ENCODE measurements around the gene ADCK2. TPM values are rescaled to one million over a fixed set of nuclear protein-coding genes. Genes with fewer than 3 reads are reported as not detected.

ADCK2 gene
- total and polyA plus RNA-seq, 4 donors, result 3.2 to 15.4 (median 11.1) TPM

DNA sequence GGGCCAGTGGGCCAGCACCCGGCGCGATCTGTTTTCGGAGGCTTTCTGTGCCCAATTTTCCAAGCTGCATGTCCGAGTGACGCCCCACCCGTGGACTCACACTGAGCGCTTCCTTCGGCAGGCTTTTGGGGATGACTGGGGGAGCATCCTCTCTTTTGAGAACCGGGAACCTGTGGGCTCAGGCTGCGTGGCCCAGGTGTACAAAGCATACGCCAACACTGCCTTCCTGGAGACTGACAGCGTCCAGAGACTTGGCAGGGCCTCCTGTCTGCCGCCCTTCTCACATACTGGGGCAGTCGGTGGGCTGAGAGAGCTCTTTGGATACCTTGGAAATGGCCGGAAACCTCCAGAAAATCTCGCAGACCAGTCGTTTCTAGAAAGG lies 1.0 kb downstream of the ADCK2 start (continued):
- no peak for TF ChIP-seq RXRA (IDR thresholded peaks at IDR 0.05)
- TF ChIP-seq SP1 (IDR thresholded peaks at IDR 0.05), result no peak
- no peak for TF ChIP-seq REST (IDR thresholded peaks at IDR 0.05)

- Histone ChIP-seq H3K27ac (ENCODE audit: low read depth in 1 of 2, low read length in 2 of 2) (no peak overlapping the region), H3K9ac (ENCODE audit: low read depth in 1 of 2, low read length in 2 of 2) (no peak overlapping the region), H3K4me3 (ENCODE audit: low read depth in 1 of 3, low read length in 3 of 3) (no peak overlapping the region), H3K27me3 (ENCODE audit: control insufficient read depth in 4 of 4, insufficient read depth in 4 of 4, low read length in 3 of 4) (no peaks in the 10 kb centered on the region), H3K36me3 (ENCODE audit: control insufficient read depth in 4 of 4, insufficient read depth in 3 of 4, low read depth in 1 of 4, low read length in 3 of 4) (peaks cover 0 to 5% (median 3%) of the 10 kb centered on the region in 4 donors), H3K4me1 (ENCODE audit: control insufficient read depth in 4 of 4, insufficient read depth in 4 of 4, low read length in 3 of 4) (peaks cover 2 to 21% (median 13%) of the 10 kb centered on the region in 4 donors), H3K9me3 (ENCODE audit: control insufficient read depth in 4 of 4, low read length in 3 of 4) (no peaks in the 10 kb centered on the region)
- 91% methylated on average over 5 of the region's 5 CpGs for WGBS
- DNase-seq (ENCODE audit: low spot score), result no peak
- TF ChIP-seq JUND (IDR thresholded peaks at IDR 0.05) (no peak), HNF4G (IDR thresholded peaks at IDR 0.05) (no peak), HNF4A (conservative IDR thresholded peaks at IDR 0.05) (no peak), REST (IDR thresholded peaks at IDR 0.05) (no peak), YY1 (IDR thresholded peaks at IDR 0.05) (no peak), RAD21 (IDR thresholded peaks at IDR 0.05) (no peak), ATF3 (IDR thresholded peaks at IDR 0.05) (no peak), EGR1 (IDR thresholded peaks at IDR 0.05; ENCODE audit: low read depth in 2 of 2) (no peak), RXRA (IDR thresholded peaks at IDR 0.05) (no peak)
- TF ChIP-seq, protein P1, sequence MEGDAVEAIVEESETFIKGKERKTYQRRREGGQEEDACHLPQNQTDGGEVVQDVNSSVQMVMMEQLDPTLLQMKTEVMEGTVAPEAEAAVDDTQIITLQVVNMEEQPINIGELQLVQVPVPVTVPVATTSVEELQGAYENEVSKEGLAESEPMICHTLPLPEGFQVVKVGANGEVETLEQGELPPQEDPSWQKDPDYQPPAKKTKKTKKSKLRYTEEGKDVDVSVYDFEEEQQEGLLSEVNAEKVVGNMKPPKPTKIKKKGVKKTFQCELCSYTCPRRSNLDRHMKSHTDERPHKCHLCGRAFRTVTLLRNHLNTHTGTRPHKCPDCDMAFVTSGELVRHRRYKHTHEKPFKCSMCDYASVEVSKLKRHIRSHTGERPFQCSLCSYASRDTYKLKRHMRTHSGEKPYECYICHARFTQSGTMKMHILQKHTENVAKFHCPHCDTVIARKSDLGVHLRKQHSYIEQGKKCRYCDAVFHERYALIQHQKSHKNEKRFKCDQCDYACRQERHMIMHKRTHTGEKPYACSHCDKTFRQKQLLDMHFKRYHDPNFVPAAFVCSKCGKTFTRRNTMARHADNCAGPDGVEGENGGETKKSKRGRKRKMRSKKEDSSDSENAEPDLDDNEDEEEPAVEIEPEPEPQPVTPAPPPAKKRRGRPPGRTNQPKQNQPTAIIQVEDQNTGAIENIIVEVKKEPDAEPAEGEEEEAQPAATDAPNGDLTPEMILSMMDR (IDR thresholded peaks at IDR 0.05; ENCODE audit: low read depth, low read length, missing input control), result no peak
- TF ChIP-seq, protein P2, sequence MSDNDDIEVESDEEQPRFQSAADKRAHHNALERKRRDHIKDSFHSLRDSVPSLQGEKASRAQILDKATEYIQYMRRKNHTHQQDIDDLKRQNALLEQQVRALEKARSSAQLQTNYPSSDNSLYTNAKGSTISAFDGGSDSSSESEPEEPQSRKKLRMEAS (IDR thresholded peaks at IDR 0.05), result no peak
These were observed 1.6 kb downstream of the ADCK2 start for GRCh38 chr7:140674356-140674800.

Measured in liver (tissue), 9 donors.